Measurements from ENCODE around the gene PTGR3. TPM values are rescaled to one million over a fixed set of nuclear protein-coding genes. Genes with fewer than 3 reads are reported as not detected.

The PTGR3 gene
- total RNA-seq, 1 donor from 2014 or later, result 8.9 TPM

GRCh38 chr18:75222407-75222806, 13.5 kb upstream of the PTGR3 start:
- no peak for DNase-seq (ENCODE audit: low spot score)
- no peak for TF ChIP-seq CTCF (IDR thresholded peaks at IDR 0.05)
- no peaks in the 10 kb centered on the region for H3K36me3 Mint-ChIP-seq (ENCODE audit: low read depth)
- H3K27me3 Mint-ChIP-seq (ENCODE audit: low read depth), result no peaks in the 10 kb centered on the region
- H3K4me1 Mint-ChIP-seq (ENCODE audit: low read depth), result peaks cover 14% of the 10 kb centered on the region
- H3K4me3 Mint-ChIP-seq (ENCODE audit: unreplicated experiment), result no peak overlapping the region
- H3K9me3 Mint-ChIP-seq (ENCODE audit: low read depth), result no peaks in the 10 kb centered on the region
- H3K27ac Mint-ChIP-seq (ENCODE audit: unreplicated experiment), result no peak overlapping the region

GRCh38 chr18:75221897-75222296, 13.0 kb upstream of the PTGR3 start:
- Mint-ChIP-seq H3K4me1 (ENCODE audit: low read depth) (peaks cover 8% of the 10 kb centered on the region), H3K36me3 (ENCODE audit: low read depth) (no peaks in the 10 kb centered on the region), H3K9me3 (ENCODE audit: low read depth) (no peaks in the 10 kb centered on the region), H3K4me3 (ENCODE audit: unreplicated experiment) (no peak overlapping the region), H3K27me3 (ENCODE audit: low read depth) (no peaks in the 10 kb centered on the region), H3K27ac (ENCODE audit: unreplicated experiment) (no peak overlapping the region)
- no peak for DNase-seq (ENCODE audit: low spot score)
- no peak for TF ChIP-seq CTCF (IDR thresholded peaks at IDR 0.05)

GRCh38 chr18:75221397-75221796, 12.5 kb upstream of the PTGR3 start:
- no peaks in the 10 kb centered on the region for H3K9me3 Mint-ChIP-seq (ENCODE audit: low read depth)
- no peak overlapping the region for H3K4me3 Mint-ChIP-seq (ENCODE audit: unreplicated experiment)
- no peak for TF ChIP-seq CTCF (IDR thresholded peaks at IDR 0.05)
- no peaks in the 10 kb centered on the region for H3K36me3 Mint-ChIP-seq (ENCODE audit: low read depth)
- peaks cover 3% of the 10 kb centered on the region for H3K4me1 Mint-ChIP-seq (ENCODE audit: low read depth)
- H3K27ac Mint-ChIP-seq (ENCODE audit: unreplicated experiment), result no peak overlapping the region
- DNase-seq (ENCODE audit: low spot score), result no peak
- H3K27me3 Mint-ChIP-seq (ENCODE audit: low read depth), result no peaks in the 10 kb centered on the region

GRCh38 chr18:75220551-75221355, 11.8 kb upstream of the PTGR3 start:
- no peak for TF ChIP-seq CTCF (IDR thresholded peaks at IDR 0.05)
- Mint-ChIP-seq H3K27ac (ENCODE audit: unreplicated experiment) (no peak overlapping the region), H3K4me1 (ENCODE audit: low read depth) (no peaks in the 10 kb centered on the region)

GRCh38 chr18:75219745-75220375, 10.9 kb upstream of the PTGR3 start:
- H3K4me3 Mint-ChIP-seq (ENCODE audit: unreplicated experiment), result no peak overlapping the region
- no peaks in the 10 kb centered on the region for H3K9me3 Mint-ChIP-seq (ENCODE audit: low read depth)
- peaks cover 2% of the 10 kb centered on the region for H3K36me3 Mint-ChIP-seq (ENCODE audit: low read depth)
- no peak for TF ChIP-seq CTCF (IDR thresholded peaks at IDR 0.05)
- DNase-seq (ENCODE audit: low spot score), result no peak
- H3K27ac Mint-ChIP-seq (ENCODE audit: unreplicated experiment), result no peak overlapping the region
- H3K4me1 Mint-ChIP-seq (ENCODE audit: low read depth), result no peaks in the 10 kb centered on the region
- no peaks in the 10 kb centered on the region for H3K27me3 Mint-ChIP-seq (ENCODE audit: low read depth)

More at GRCh38 chr18:75220551-75221355, 11.8 kb upstream of the PTGR3 start:
- no peak for DNase-seq (ENCODE audit: low spot score)
- no peak overlapping the region for H3K4me3 Mint-ChIP-seq (ENCODE audit: unreplicated experiment)
- no peaks in the 10 kb centered on the region for H3K9me3 Mint-ChIP-seq (ENCODE audit: low read depth)
- H3K27me3 Mint-ChIP-seq (ENCODE audit: low read depth), result no peaks in the 10 kb centered on the region
- no peaks in the 10 kb centered on the region for H3K36me3 Mint-ChIP-seq (ENCODE audit: low read depth)

Measured in chondrocyte (in vitro differentiated cells).